HG03571 (cell line): Measurements from ENCODE around the gene HNRNPF.
"Not testable (repeated sequence)": the region's sequence is repeated elsewhere in the genome, so short reads cannot be mapped to it uniquely, and the experiment has no call there.

Experiments
- ATAC-seq: cut with Tn5 transposase; IDR thresholded peaks from one replicate; pipeline ENCODE4 v1.9.1; 2021; ENCODE audit not compliant: unreplicated experiment

HNRNPF gene

GRCh38 chr10:43396928-43397624 lies 11.9 kb downstream of the HNRNPF start:
- ATAC-seq = peak; percentile 79

GRCh38 chr10:43396061-43396927 lies 12.7 kb downstream of the HNRNPF start:
- peak; percentile 47 for ATAC-seq

GRCh38 chr10:43395571-43396060 lies 13.4 kb downstream of the HNRNPF start:
- no peak for ATAC-seq

GRCh38 chr10:43394868-43395267 lies 14.1 kb downstream of the HNRNPF start:
- no peak for ATAC-seq

- no peak for ATAC-seq
Measured at GRCh38 chr10:43393606-43394360, 15.2 kb downstream of the HNRNPF start.

- not testable (repeated sequence) for ATAC-seq
Measured at GRCh38 chr10:43393186-43393585, 15.8 kb downstream of the HNRNPF start.

- no peak for ATAC-seq
Measured at GRCh38 chr10:43392748-43393147, 16.2 kb downstream of the HNRNPF start.

- no peak for ATAC-seq
Measured at GRCh38 chr10:43391496-43391895, 17.5 kb downstream of the HNRNPF start.

GRCh38 chr10:43390759-43391158 lies 18.2 kb downstream of the HNRNPF start:
- no peak for ATAC-seq

- ATAC-seq = no peak
Measured at GRCh38 chr10:43390333-43390732, 18.7 kb downstream of the HNRNPF start.

GRCh38 chr10:43389867-43390266 lies 19.1 kb downstream of the HNRNPF start:
- no peak for ATAC-seq

- no peak for ATAC-seq
Measured at GRCh38 chr10:43387678-43388032, 21.3 kb downstream of the HNRNPF start.

- ATAC-seq = no peak
Measured at GRCh38 chr10:43386981-43387677, 21.9 kb downstream of the HNRNPF start.

GRCh38 chr10:43386549-43386948 lies 22.4 kb downstream of the HNRNPF start:
- ATAC-seq = no peak

GRCh38 chr10:43385412-43386004 lies 23.5 kb downstream of the HNRNPF start:
- ATAC-seq = no peak

GRCh38 chr10:43384252-43385221 lies 24.4 kb downstream of the HNRNPF start:
- ATAC-seq = no peak

GRCh38 chr10:43383204-43383971 lies 25.6 kb downstream of the HNRNPF start:
- no peak for ATAC-seq

- no peak for ATAC-seq
Measured at GRCh38 chr10:43380610-43381222, 28.3 kb downstream of the HNRNPF start.
